HEK293T (cell line): ENCODE data around the gene HIF3A.

Experiments used
- CTCF ChIA-PET: fragments of 350-600 bp; formaldehyde crosslinking; extraction: SDS; loops from one replicate; lab custom pipeline; 2021; ENCODE audit warnings: antibody characterized with exemption, inconsistent platforms; lab: Yijun Ruan, JAX
- POLR2A ChIA-PET: fragments of 350-600 bp; formaldehyde crosslinking; extraction: SDS; loops from one replicate; lab custom pipeline; 2020; ENCODE audit warnings: antibody characterized with exemption, inconsistent platforms; lab: Yijun Ruan, JAX
- DNase-seq: peaks from one replicate; pipeline ENCODE4 v3.0.0; 2012; ENCODE audit warnings: mixed read lengths; ENCODE audit errors: extremely low spot score
- ARNT ChIP-seq: fragments of 450-650 bp; IDR thresholded peaks from 2 replicates; pipeline ENCODE4 v1.6.1; 2017; ENCODE audit warnings: mild to moderate bottlenecking
- BHLHE40 ChIP-seq: fragments of 450-650 bp; IDR thresholded peaks from 2 replicates; pipeline ENCODE4 v1.6.1; 2016; ENCODE audit warnings: mild to moderate bottlenecking, moderate library complexity, borderline replicate concordance
- CTBP1 ChIP-seq: fragments of 450-650 bp; IDR thresholded peaks from 2 replicates; pipeline ENCODE4 v1.6.1; 2016; ENCODE audit warnings: borderline replicate concordance
- ELF4 ChIP-seq: fragments of 450-650 bp; IDR thresholded peaks from 2 replicates; pipeline ENCODE4 v1.6.1; 2017; ENCODE audit warnings: antibody characterized with exemption
- FOXA1 ChIP-seq: fragments of 450-650 bp; IDR thresholded peaks from 2 replicates; pipeline ENCODE4 v1.6.1; 2016; ENCODE audit warnings: mild to moderate bottlenecking
- FOXK2 ChIP-seq: fragments of 450-650 bp; IDR thresholded peaks from 2 replicates; pipeline ENCODE4 v1.6.1; 2016; ENCODE audit warnings: mild to moderate bottlenecking
- FOXM1 ChIP-seq: fragments of 450-650 bp; IDR thresholded peaks from 2 replicates; pipeline ENCODE4 v1.6.1; 2017; ENCODE audit warnings: mild to moderate bottlenecking, borderline replicate concordance
- HDGF ChIP-seq: fragments of 450-650 bp; IDR thresholded peaks from 2 replicates; pipeline ENCODE4 v1.6.1; 2017; ENCODE audit warnings: antibody characterized with exemption, borderline replicate concordance
- L3MBTL2 ChIP-seq: fragments of 450-650 bp; conservative IDR thresholded peaks from 2 replicates; pipeline ENCODE4 v1.6.1; 2016; ENCODE audit warnings: mild to moderate bottlenecking
- LEF1 ChIP-seq: fragments of 450-650 bp; IDR thresholded peaks from 2 replicates; pipeline ENCODE4 v1.6.1; 2017; ENCODE audit warnings: mild to moderate bottlenecking, borderline replicate concordance
- NFRKB ChIP-seq: fragments of 450-650 bp; IDR thresholded peaks from 2 replicates; pipeline ENCODE4 v1.6.1; 2016; ENCODE audit warnings: mild to moderate bottlenecking, moderate library complexity
- SP1 ChIP-seq: fragments of 450-650 bp; IDR thresholded peaks from 2 replicates; pipeline ENCODE4 v1.6.1; 2017
- SUZ12 ChIP-seq: fragments of 450-650 bp; IDR thresholded peaks from 2 replicates; pipeline ENCODE4 v1.6.1; 2016; ENCODE audit warnings: mild to moderate bottlenecking
- TARDBP ChIP-seq: fragments of 450-650 bp; IDR thresholded peaks from 2 replicates; pipeline ENCODE4 v1.6.1; 2016
- ZNF384 ChIP-seq: fragments of 450-650 bp; IDR thresholded peaks from 2 replicates; pipeline ENCODE4 v1.6.1; 2016
- TF ChIP-seq, protein P1 (sequence below): fragments of 450-650 bp; IDR thresholded peaks from 2 replicates; pipeline ENCODE4 v1.6.1; 2016

HIF3A gene

DNA sequence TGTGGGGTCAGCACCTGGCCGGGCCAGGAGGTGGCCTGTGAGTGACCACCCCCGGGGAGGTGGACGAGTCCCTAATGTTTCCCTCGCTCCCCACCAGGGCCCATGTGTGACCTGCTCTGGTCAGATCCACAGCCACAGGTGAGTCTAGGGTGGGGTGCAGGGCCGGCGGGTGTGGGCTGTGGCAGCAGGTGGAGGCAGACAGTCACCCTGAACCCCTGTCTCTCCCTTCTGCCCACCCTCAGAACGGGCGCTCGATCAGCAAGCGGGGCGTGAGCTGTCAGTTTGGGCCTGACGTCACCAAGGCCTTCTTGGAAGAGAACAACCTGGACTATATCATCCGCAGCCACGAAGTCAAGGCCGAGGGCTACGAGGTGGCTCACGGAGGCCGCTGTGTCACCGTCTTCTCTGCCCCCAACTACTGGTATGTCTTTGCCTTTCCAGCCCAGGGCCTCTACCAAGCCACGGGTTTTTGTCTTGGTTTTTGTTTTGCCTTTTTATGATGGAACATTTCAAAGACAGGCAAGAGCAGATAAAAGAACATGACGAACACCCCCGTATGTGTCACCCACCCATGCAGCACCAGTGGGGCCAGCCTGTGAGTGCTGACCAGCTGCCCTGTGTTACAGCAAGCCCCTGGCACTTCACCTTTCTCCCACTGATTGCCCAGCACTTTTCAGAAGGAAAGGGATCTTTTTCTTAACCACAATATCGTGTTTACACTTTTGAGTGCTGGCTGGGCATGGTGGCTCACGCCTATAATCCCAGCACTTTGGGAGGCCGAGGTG lies 91.7 kb downstream of the HIF3A start:
- DNase-seq = no peak
- TF ChIP-seq NFRKB (no peak), HDGF (no peak), FOXM1 (no peak), ELF4 (no peak), TARDBP (no peak), SP1 (no peak), ARNT (no peak), LEF1 (no peak), BHLHE40 (no peak), FOXA1 (no peak), ZNF384 (no peak), L3MBTL2 (no peak), CTBP1 (no peak), FOXK2 (no peak), SUZ12 (no peak)
- TF ChIP-seq, protein P1, sequence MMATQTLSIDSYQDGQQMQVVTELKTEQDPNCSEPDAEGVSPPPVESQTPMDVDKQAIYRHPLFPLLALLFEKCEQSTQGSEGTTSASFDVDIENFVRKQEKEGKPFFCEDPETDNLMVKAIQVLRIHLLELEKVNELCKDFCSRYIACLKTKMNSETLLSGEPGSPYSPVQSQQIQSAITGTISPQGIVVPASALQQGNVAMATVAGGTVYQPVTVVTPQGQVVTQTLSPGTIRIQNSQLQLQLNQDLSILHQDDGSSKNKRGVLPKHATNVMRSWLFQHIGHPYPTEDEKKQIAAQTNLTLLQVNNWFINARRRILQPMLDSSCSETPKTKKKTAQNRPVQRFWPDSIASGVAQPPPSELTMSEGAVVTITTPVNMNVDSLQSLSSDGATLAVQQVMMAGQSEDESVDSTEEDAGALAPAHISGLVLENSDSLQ = no peak
- ChIA-PET CTCF (no interaction called here), POLR2A (no interaction called here)

DNA sequence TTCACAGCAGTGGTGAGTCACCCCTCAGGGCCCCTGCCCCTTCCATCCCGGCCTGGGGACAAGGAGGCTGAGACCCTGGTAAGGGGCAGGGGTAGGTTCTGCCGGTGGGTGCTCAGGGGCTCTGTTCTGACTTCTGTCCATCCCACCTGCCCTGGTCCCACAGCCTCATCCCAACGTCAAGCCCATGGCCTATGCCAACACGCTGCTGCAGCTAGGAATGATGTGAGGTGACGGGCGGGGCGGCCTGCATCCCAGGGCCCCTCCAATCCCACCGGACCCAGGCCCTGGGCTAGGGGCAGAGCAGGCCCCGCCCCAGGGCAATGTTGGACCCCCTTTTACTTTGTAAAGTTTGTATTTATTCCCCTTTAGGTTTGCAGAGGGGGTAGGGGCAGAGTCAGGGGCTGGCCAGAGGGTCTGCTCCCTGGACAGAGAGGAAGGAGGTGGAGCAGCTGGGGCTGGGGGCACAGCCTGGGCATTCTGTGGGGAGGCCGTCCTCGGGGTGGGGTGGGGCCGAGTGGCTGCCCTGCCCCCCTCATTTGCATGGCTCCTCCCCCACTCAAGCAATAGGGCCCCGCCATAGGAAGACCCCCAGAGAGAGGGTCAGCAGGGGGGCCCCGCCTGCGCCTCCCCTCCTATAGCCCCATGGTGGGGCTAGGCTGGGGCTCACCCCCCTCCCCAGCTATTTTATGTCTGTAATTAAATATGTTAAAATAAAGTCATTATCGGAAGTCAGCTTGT lies 93.4 kb downstream of the HIF3A start:
- ChIA-PET POLR2A (no interaction called here), CTCF (no interaction called here)
- TF ChIP-seq HDGF = no peak
- TF ChIP-seq ELF4 = no peak
- TF ChIP-seq, protein P1 = no peak
- DNase-seq = no peak

DNA sequence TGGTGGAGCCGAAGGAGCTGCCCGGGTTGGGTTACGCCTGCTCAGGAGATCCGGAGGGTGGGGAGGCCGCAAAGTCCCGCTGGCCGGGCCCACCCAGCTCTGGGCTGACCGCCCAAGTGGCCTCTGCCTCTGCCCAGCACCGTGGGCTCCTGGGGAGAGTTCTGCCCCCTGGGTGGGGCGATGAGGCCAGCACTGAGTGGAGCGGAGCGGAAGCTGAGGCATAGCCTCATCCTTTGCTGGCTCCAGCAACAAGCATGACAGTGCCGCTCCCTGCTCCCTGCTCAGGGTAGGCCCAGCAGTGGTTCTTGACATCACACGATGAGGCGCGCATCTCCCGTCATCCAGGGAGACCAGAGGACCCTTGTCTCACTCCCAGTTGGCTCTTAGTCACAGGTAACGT lies 94.0 kb downstream of the HIF3A start:
- POLR2A ChIA-PET = no interaction called here
- DNase-seq = no peak
- CTCF ChIA-PET = no interaction called here
- TF ChIP-seq NFRKB (no peak), SP1 (no peak), CTBP1 (no peak), HDGF (no peak), ZNF384 (no peak), FOXK2 (no peak), TARDBP (no peak), ARNT (no peak), FOXA1 (no peak), ELF4 (no peak)
- TF ChIP-seq, protein P1 = no peak

DNA sequence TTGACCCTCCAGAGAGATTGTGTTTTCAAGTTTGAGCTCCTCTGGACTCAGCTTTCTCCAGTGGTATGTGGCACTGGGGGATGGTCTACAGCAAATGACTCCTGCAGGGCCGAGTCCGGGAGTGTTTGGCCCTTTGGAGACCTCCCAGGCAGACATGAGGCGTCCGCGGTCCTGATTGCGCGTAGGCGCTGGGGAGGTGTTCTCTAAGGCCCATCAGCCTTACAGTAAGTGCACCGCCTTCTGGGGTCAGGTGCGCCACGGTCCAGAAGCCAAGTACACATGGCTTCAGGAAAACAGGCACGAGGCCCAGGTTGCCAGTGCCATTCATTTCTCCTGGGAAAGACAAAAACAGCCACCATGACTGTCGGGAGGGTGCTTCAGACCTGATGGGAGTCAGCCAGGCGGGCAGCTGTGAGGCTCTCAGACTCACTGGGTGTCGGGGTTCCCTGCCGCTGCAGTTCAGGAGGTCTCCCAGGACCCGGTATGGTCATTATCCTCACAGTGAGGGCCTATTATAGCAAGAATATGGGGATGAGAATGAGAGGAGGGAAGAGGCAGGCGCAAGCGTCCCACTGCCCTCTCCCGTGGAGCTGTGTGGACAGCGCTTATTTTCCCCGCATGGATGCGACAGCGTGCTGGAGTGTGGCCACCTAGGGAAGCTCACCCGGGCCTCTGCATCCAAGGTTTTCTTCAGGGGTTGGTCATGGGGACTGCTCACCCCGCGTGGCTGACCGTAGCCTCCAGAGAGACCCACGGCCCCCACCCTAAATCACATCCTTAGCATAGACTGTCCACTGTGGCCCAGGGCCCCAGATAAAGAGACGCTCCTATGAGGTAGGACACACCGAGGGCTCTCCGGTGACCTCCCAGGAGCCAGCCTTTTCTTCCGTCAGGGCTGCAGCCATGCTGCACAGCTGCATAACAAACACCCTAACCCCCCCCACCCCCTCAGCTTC lies 94.7 kb downstream of the HIF3A start:
- TF ChIP-seq FOXM1 = no peak
- no peak for TF ChIP-seq HDGF
- no peak for TF ChIP-seq CTBP1
- TF ChIP-seq FOXA1 = no peak
- TF ChIP-seq NFRKB = no peak
- no peak for TF ChIP-seq BHLHE40
- no peak for TF ChIP-seq SUZ12
- TF ChIP-seq TARDBP = no peak
- TF ChIP-seq ZNF384 = no peak
- TF ChIP-seq, protein P1 = no peak
- no peak for TF ChIP-seq FOXK2
- TF ChIP-seq L3MBTL2 = no peak
- POLR2A ChIA-PET = no interaction called here
- no peak for DNase-seq
- CTCF ChIA-PET = no interaction called here

DNA sequence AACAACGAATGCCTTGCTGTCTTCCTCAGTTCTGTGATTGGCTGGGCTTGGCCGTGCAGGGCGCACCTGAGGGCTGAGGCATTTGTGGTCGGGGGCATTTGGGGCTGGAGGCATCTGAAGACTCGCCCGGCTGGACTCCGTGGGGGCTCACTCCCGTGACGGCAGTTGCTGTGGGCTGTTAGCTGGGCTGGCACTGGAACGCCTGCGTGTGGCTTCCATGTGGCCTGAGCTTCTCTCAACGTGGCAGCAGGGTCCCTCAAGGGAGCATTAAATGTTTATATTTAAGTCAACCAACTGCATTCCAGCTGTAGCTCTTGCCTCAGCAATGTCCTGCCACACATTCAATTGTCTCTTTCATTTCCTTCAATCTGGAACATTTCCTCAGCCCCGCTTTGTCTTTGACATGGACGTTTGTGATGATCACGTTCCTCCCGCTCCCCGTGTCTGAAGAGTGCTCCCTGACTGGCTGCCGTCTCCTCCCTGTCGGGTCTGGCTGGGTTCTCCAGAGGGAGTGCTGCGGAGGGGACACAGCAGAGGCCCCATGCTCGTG lies 95.5 kb downstream of the HIF3A start:
- DNase-seq = no peak
- TF ChIP-seq L3MBTL2 (no peak), ELF4 (no peak), ZNF384 (no peak), BHLHE40 (no peak), FOXA1 (no peak), NFRKB (no peak), TARDBP (no peak), ARNT (no peak), FOXM1 (no peak)
- TF ChIP-seq, protein P1 = no peak
- POLR2A ChIA-PET = no interaction called here
- CTCF ChIA-PET = no interaction called here
